ENCODE results near the gene NTMT1.

The NTMT1 gene

DNA sequence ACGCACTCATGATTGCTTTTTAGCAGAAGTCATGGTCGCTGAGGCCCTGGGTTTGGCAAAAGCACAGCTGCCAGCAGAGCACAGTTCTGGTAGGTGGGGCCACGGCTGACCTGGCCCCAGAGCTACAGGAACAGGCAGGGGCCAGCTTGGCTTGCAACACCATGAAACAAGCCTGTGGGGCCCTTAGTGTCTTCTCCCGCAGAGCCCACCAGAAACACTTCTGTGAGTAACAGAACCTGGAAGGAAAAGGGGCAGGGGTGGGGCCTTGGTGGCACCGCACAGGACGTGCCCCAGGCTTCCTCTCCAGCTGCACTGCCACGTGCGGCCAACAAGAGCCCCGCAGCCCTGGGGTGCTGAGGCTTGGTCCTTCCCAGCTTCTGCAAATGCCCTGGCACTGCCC lies 11.1 kb downstream of the NTMT1 start:
- no peak for DNase-seq (ENCODE audit: low spot score)

GRCh38 chr9:129637673-129638439 lies 11.9 kb downstream of the NTMT1 start:
- DNase-seq (ENCODE audit: low spot score) = no peak

GRCh38 chr9:129639034-129639630 lies 13.2 kb downstream of the NTMT1 start:
- DNase-seq (ENCODE audit: low spot score) = no peak

GRCh38 chr9:129639756-129640085 lies 13.8 kb downstream of the NTMT1 start:
- no peak for DNase-seq (ENCODE audit: low spot score)

DNA sequence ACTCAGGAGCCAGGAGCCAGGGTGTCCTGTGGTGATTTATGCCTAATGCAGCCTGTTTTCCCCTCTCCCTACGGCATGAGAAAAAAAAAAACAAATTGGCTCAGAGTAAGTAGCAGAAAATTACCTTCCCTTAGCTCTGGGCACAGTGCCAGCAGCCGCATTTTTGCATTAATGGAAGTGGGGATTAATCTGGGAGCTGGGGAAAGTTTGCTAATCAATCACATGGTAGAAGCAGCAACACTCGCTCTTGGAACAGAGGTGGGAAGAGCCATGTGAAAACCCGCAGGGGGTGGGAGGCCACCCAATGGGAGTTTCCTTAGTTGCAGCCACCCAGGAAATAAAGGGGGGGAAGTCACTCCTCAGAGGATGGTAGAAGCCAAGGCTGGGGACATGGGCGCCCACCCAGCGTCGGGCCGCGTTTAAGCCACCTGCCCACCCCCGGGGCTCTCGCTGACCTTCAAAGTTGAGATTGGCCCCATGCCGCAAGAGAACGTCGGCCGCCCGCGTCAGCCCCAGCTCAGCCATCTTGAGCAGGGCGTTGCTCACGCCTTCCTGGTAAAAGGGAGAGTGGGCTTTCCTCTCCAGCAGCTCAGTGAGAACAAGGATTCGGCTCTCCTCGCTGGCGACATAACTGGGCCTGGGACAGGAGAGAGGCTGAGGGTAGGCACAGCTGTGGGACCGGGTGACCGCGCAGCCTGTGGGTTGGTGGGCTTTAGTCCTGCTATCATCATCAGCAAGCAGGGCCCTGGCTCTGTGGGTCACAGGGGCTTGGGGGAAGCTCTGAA lies 14.3 kb downstream of the NTMT1 start:
- DNase-seq (ENCODE audit: low spot score) = no peak

DNA sequence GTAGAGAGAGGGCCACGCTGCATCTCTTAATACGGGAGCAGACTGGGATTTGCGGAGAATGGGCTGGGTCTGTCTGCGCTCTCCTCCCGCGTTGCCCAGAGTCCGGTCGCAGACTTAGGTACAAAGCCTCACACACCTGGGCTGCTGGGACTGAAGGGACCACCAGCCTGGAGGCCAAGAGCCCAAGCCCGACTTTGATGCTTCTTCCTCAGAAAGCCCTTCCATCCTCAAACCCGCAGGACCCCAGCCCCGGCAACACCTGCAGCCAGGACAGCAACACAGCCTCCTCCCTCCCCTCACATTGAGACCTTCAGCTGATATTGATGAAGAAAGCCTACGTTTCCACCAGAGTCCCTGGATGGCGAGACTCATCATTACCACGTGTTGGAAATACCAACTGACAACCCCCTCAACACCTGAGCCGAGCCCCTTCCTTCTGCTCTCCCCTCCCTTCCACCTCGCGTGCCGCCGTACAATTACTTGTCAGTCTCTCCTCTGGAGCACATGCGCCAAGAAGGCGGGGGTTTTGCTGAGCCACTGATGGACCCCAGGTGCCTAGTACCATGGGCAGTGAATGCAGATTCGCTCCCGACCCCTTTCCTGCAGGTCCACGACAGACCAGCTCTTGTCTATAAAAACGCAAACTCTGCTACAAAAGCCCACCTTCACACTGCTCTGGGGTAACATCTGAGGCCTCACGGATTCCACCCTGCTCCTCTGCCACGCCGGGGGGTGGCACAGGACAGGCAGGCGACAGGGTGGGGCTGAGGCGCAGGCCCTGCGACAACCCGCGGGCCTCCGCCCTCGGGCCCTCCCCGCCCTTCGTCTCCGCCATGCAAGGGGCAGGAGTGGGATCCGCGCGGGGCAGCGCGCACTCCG lies 15.1 kb downstream of the NTMT1 start:
- DNase-seq (ENCODE audit: low spot score) = no peak

- DNase-seq (ENCODE audit: low spot score) = peak; percentile 91
These were observed 16.0 kb downstream of the NTMT1 start, which contains the start of gene ASB6 for GRCh38 chr9:129641750-129642585. TSS of gene ASB6 (minus strand) at chr9:129642151. CDS start at chr9:129641999, 152 bp downstream.

- DNase-seq (ENCODE audit: low spot score) = no peak
These were observed 17.7 kb downstream of the NTMT1 start for GRCh38 chr9:129643706-129644105.

DNA sequence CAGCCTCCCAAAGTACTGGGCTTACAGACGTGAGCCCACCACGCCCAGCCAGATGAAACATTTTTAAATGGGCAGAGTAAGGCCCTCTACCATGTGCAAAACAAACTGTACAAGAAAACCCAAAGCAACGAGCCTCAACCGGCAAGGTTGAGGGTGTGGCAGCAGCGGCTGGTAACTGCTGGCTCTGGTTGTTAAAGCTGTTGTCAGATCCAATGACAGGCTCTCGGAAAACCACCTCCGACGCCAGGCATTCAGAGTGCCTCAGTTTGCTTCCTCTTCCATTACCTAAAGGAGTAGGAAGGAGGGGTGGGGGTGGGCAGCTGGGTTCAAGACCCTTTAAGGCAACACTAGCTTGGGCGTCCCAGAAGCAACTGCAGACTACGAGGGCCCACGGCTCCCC lies 18.4 kb downstream of the NTMT1 start:
- DNase-seq (ENCODE audit: low spot score) = no peak

- DNase-seq (ENCODE audit: low spot score) = no peak
These were observed 18.9 kb downstream of the NTMT1 start for GRCh38 chr9:129644902-129645301.

DNA sequence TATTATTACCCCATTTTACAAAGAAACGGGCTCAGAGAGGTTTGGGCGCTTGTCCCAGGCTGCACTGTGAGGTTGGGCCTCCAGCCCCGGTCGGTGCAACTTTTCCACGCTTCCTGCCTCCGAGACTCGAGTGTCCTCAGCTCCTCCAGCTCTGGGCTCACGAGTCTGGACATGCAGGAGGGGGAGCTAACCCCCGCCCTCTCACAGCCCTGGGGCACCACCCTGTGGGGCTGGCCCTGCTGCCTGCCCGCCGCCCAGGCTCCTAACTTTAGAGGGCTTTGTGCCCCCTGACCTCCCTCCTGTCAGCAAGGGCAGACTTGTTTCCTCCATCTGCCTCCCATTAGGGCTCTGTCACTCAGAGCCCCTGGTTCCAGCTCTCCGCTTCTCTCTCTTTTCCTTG lies 20.3 kb downstream of the NTMT1 start:
- no peak for DNase-seq (ENCODE audit: low spot score)

DNA sequence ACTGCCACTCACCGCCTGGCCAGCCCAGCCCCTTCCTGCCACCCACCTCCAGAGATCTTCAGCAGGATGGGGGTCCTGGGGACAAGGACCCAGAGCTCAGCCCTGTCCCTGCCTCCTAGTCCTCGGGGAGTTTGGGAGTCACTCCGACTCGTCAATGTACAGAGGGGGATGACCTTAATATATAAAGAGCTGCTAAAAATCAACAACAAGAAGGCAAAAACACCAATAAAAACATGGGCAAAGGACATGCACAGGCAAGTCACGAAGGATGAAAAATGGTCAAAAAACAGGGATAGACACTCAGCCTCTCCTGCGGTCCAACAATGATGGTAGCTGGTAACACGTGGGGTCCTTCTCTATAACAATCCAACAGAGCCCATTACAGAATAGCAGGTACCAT lies 20.7 kb downstream of the NTMT1 start:
- no peak for DNase-seq (ENCODE audit: low spot score)

- no peak for DNase-seq (ENCODE audit: low spot score)
These were observed 21.7 kb downstream of the NTMT1 start for GRCh38 chr9:129647635-129648034.

DNA sequence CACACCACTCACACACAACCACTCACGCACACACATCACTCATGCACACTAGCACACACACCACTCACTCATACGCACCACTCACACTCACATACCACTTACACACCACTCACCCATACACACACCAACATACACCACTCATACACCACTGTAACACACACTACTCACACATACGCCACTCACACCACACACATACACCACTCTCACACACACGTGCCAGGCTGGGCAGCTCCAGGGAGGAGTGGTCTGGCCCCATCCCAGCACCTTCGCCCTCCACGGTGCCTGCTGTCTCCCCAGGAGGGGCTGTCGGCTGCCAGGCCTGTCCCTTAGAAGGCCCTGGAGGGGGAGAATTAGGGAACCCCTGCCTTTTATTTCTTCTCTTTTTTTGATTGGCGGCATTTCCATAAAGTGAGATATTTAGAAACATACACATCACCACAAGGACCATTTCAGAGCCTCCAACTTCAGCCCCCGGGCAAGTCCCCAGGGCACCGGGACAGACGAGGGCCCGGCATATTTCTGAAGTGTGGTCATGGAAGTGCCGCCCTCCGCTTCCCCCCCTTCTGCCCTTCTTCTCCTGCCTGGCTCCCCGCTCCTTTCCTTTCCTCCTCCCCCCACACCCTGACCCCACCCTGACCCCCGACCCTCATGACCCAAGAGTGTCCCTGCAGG lies 22.3 kb downstream of the NTMT1 start:
- DNase-seq (ENCODE audit: low spot score) = no peak

- DNase-seq (ENCODE audit: low spot score) = no peak
These were observed 22.8 kb downstream of the NTMT1 start for GRCh38 chr9:129648764-129649115.

- no peak for DNase-seq (ENCODE audit: low spot score)
These were observed 24.0 kb downstream of the NTMT1 start for GRCh38 chr9:129649726-129650679.

GRCh38 chr9:129650680-129651235 lies 24.8 kb downstream of the NTMT1 start:
- DNase-seq (ENCODE audit: low spot score) = no peak

GRCh38 chr9:129653823-129654553 lies 28.0 kb downstream of the NTMT1 start:
- no peak for DNase-seq (ENCODE audit: low spot score)

Data from CD4-positive, alpha-beta T cell treated with Interleukin-15 for 4 hours (primary cell).